H1 (cell line): ENCODE results near the gene EIF3J. TPM values are rescaled to one million over a fixed set of nuclear protein-coding genes. Genes with fewer than 3 reads are reported as not detected.

Experiments used
- CTCF ChIA-PET: fragments of 300-600 bp; sonication (Branson Sonifier 250); formaldehyde crosslinking; loops from one replicate; lab custom pipeline; 2021; ENCODE audit not compliant: partially characterized antibody; lab: Charles Lee
- POLR2A ChIA-PET: fragments of 300-600 bp; sonication (Branson Sonifier 250); formaldehyde crosslinking; loops from one replicate; lab custom pipeline; 2021; ENCODE audit warnings: inconsistent platforms; ENCODE audit not compliant: partially characterized antibody; lab: Charles Lee
- DNase-seq, 2 experiments: peaks; one replicate each; pipeline versions ENCODE4 v3.0.0 to v3.0.0-alpha.2; 2010 to 2022; ENCODE audit warnings: low spot score in 2 of 2, low read depth in 1 of 2, mixed read lengths in 1 of 2
- FAIRE-seq: peaks from 2 replicates; lab custom pipeline; 2011; peaks lifted over from hg19 to GRCh38; lab: Jason Lieb, UNC
- H2AFZ ChIP-seq: 2 replicates; pipeline ENCODE4 v1.8.1; 2012; ENCODE audit warnings: low read length, inconsistent platforms
- H2AK5ac ChIP-seq: 2 replicates; pipeline ENCODE4 v1.6.1; 2013; ENCODE audit warnings: low read depth, low read length
- H2BK120ac ChIP-seq: replicated peaks from 2 replicates; pipeline ENCODE3; 2013; ENCODE audit warnings: low read depth, low read length, inconsistent platforms
- H2BK12ac ChIP-seq: 2 replicates; pipeline ENCODE4 v1.6.1; 2013; ENCODE audit warnings: low read depth, low read length
- H2BK15ac ChIP-seq: 2 replicates; pipeline ENCODE4 v1.6.1; 2013; ENCODE audit warnings: low read length
- H2BK20ac ChIP-seq: 2 replicates; pipeline ENCODE4 v1.6.1; 2013; ENCODE audit warnings: low read length
- H2BK5ac ChIP-seq: 2 replicates; pipeline ENCODE4 v1.6.1; 2013; ENCODE audit warnings: low read depth, low read length
- H3K14ac ChIP-seq: 2 replicates; pipeline ENCODE4 v1.6.1; 2013; ENCODE audit warnings: inconsistent platforms; ENCODE audit not compliant: insufficient read length
- H3K18ac ChIP-seq: 2 replicates; pipeline ENCODE4 v1.6.1; 2013; ENCODE audit warnings: low read length; ENCODE audit errors: extremely low read depth
- H3K23ac ChIP-seq: 2 replicates; pipeline ENCODE4 v1.6.1; 2013; ENCODE audit warnings: inconsistent platforms; ENCODE audit not compliant: insufficient read length
- H3K23me2 ChIP-seq: 2 replicates; pipeline ENCODE4 v1.6.1; 2013; ENCODE audit warnings: low read depth, low read length
- H3K27ac ChIP-seq: 2 replicates; pipeline ENCODE4 v1.6.1; 2011; ENCODE audit warnings: low read depth, low read length, inconsistent platforms
- H3K27me3 ChIP-seq, 4 experiments: replicated peaks in 1 of 4; 1 replicate in 1 of 4; 2 replicates in 3 of 4; pipeline versions ENCODE4 v1.6.1 to v1.8.1; 2011 to 2013; ENCODE audit warnings: low read length in 3 of 4, mild to moderate bottlenecking in 3 of 4, inconsistent platforms in 2 of 4, mixed read lengths in 2 of 4, moderate library complexity in 1 of 4; ENCODE audit not compliant: control insufficient read depth in 3 of 4, insufficient read depth in 3 of 4; ENCODE audit errors: extremely low read depth in 1 of 4
- H3K36me3 ChIP-seq, 4 experiments: 2 replicates each; pipeline versions ENCODE4 v1.6.1 to v1.8.1; 2011 to 2013; ENCODE audit warnings: mild to moderate bottlenecking in 4 of 4, low read length in 3 of 4, moderate library complexity in 2 of 4, control low read depth in 1 of 4, inconsistent platforms in 1 of 4; ENCODE audit not compliant: insufficient read depth in 4 of 4, control insufficient read depth in 2 of 4
- H3K4ac ChIP-seq: replicated peaks from 2 replicates; pipeline ENCODE3; 2013; ENCODE audit warnings: low read length, low read depth, mixed read lengths, inconsistent platforms; ENCODE audit not compliant: insufficient read length
- H3K4me1 ChIP-seq, 4 experiments: replicated peaks in 1 of 4; 1 replicate in 1 of 4; 2 replicates in 3 of 4; pipeline versions ENCODE4 v1.6.1 to v1.8.1; 2011 to 2013; ENCODE audit warnings: low read length in 3 of 4, inconsistent platforms in 2 of 4, mixed read lengths in 1 of 4; ENCODE audit not compliant: insufficient read depth in 4 of 4, control insufficient read depth in 3 of 4
- H3K4me2 ChIP-seq, 2 experiments: 2 replicates each; pipeline versions ENCODE4 v1.6.1 to v1.8.1; 2011 to 2013; ENCODE audit warnings: low read depth in 2 of 2, low read length in 2 of 2, control low read depth in 1 of 2, inconsistent platforms in 1 of 2, mild to moderate bottlenecking in 1 of 2; ENCODE audit not compliant: insufficient read depth in 1 of 2
- H3K4me3 ChIP-seq, 4 experiments: fragments of 200-600, 300-600 bp in 1 of 4; sonication (generic), shearing (Covaris generic), sonication (Bioruptor Twin) in 1 of 4; 2 replicates each; pipeline versions ENCODE4 v1.5.1 to v1.8.1; 2011 to 2016; ENCODE audit warnings: low read length in 4 of 4, low read depth in 3 of 4, control low read depth in 2 of 4, inconsistent platforms in 2 of 4, mild to moderate bottlenecking in 2 of 4, mixed read lengths in 1 of 4, moderate library complexity in 1 of 4; ENCODE audit not compliant: insufficient read depth in 2 of 4; ENCODE audit errors: extremely low read depth in 1 of 4
- H3K56ac ChIP-seq: replicated peaks from 2 replicates; pipeline ENCODE3; 2013; ENCODE audit warnings: low read depth, mild to moderate bottlenecking, mixed read lengths, low read length, inconsistent platforms; ENCODE audit not compliant: insufficient read length
- H3K79me1 ChIP-seq: 2 replicates; pipeline ENCODE4 v1.6.1; 2013; ENCODE audit warnings: low read depth, low read length, control low read depth
- H3K79me2 ChIP-seq, 2 experiments: 2 replicates each; pipeline versions ENCODE4 v1.6.1 to v1.8.1; 2012 to 2013; ENCODE audit warnings: low read length in 2 of 2, mild to moderate bottlenecking in 2 of 2, inconsistent platforms in 1 of 2; ENCODE audit not compliant: insufficient read depth in 2 of 2, control insufficient read depth in 1 of 2
- H3K9ac ChIP-seq, 4 experiments: replicated peaks in 1 of 4; 1 replicate in 1 of 4; 2 replicates in 3 of 4; pipeline versions ENCODE4 v1.6.1 to v1.8.1; 2011 to 2013; ENCODE audit warnings: low read depth in 3 of 4, low read length in 3 of 4, control low read depth in 2 of 4, mild to moderate bottlenecking in 2 of 4, moderate library complexity in 2 of 4, inconsistent platforms in 1 of 4; ENCODE audit errors: extremely low read depth in 1 of 4
- H3K9me3 ChIP-seq, 2 experiments: 2 replicates each; pipeline versions ENCODE4 v1.6.1 to v1.8.1; 2012 to 2013; ENCODE audit warnings: mild to moderate bottlenecking in 2 of 2, moderate library complexity in 2 of 2, control low read depth in 1 of 2, inconsistent platforms in 1 of 2, low read depth in 1 of 2, low read length in 1 of 2, mixed read lengths in 1 of 2; ENCODE audit not compliant: insufficient read depth in 2 of 2
- H4K20me1 ChIP-seq, 2 experiments: replicated peaks in 1 of 2; 2 replicates each; pipeline versions ENCODE3 to v1.8.1; 2011 to 2013; ENCODE audit warnings: inconsistent platforms in 2 of 2, low read length in 2 of 2, mild to moderate bottlenecking in 1 of 2; ENCODE audit not compliant: insufficient read depth in 2 of 2, control insufficient read depth in 1 of 2
- H4K5ac ChIP-seq: 2 replicates; pipeline ENCODE4 v1.6.1; 2013; ENCODE audit warnings: low read length, low read depth, mixed read lengths, inconsistent platforms; ENCODE audit not compliant: insufficient read length
- H4K8ac ChIP-seq: 2 replicates; pipeline ENCODE4 v1.8.0; 2013; ENCODE audit warnings: mild to moderate bottlenecking, moderate library complexity, low read length, inconsistent platforms; ENCODE audit not compliant: insufficient read depth; ENCODE audit errors: extremely low read depth
- H4K91ac ChIP-seq: replicated peaks from 2 replicates; pipeline ENCODE3; 2013; ENCODE audit warnings: low read length, mixed read lengths, inconsistent platforms; ENCODE audit not compliant: insufficient read length
- ASH2L ChIP-seq: fragments of 200-600, 300-600 bp; sonication (generic); IDR thresholded peaks from one replicate; pipeline ENCODE4 v1.7.1; 2017; ENCODE audit warnings: low read length
- ATF2 ChIP-seq: IDR thresholded peaks from 2 replicates; pipeline ENCODE4 v1.6.1; 2012; ENCODE audit warnings: low read length, inconsistent platforms
- BRCA1 ChIP-seq: IDR thresholded peaks from 2 replicates; pipeline ENCODE4 v1.6.1; 2012; ENCODE audit warnings: low read depth, low read length, improper control_type of control experiment
- CEBPB ChIP-seq: IDR thresholded peaks from 2 replicates; pipeline ENCODE4 v1.6.1; 2012; ENCODE audit warnings: low read depth, low read length
- CHD2 ChIP-seq: IDR thresholded peaks from 2 replicates; pipeline ENCODE4 v1.6.1; 2012; ENCODE audit warnings: low read length, improper control_type of control experiment
- CTBP2 ChIP-seq: IDR thresholded peaks from 2 replicates; pipeline ENCODE4 v1.7.0; 2011; ENCODE audit warnings: borderline replicate concordance, mild to moderate bottlenecking, moderate library complexity, mixed read lengths, low read length; ENCODE audit not compliant: insufficient read depth, insufficient read length
- EP300 ChIP-seq, 2 experiments: IDR thresholded peaks; 1 replicate in 1 of 2; 2 replicates in 1 of 2; pipeline ENCODE4 v1.6.1; 2011 to 2012; ENCODE audit warnings: low read depth in 2 of 2, low read length in 2 of 2, mild to moderate bottlenecking in 2 of 2, borderline replicate concordance in 1 of 2, inconsistent platforms in 1 of 2, moderate library complexity in 1 of 2
- JUN ChIP-seq: IDR thresholded peaks from 2 replicates; pipeline ENCODE4 v1.6.1; 2011; ENCODE audit warnings: low read depth, mild to moderate bottlenecking, improper control_type of control experiment, low read length
- JUND ChIP-seq: IDR thresholded peaks from 2 replicates; pipeline ENCODE4 v1.6.1; 2011; ENCODE audit warnings: mild to moderate bottlenecking, improper control_type of control experiment, low read length
- KDM4A ChIP-seq: IDR thresholded peaks from one replicate; pipeline ENCODE4 v1.7.1; 2012; ENCODE audit warnings: low read depth, mild to moderate bottlenecking, moderate library complexity, low read length, inconsistent platforms; ENCODE audit not compliant: severe bottlenecking
- PHF8 ChIP-seq: fragments of 200-600 bp; sonication (generic); conservative IDR thresholded peaks from 2 replicates; pipeline ENCODE4 v1.7.1; 2012; ENCODE audit warnings: low read depth, mild to moderate bottlenecking, inconsistent platforms, low read length, moderate library complexity
- RBBP5 ChIP-seq: IDR thresholded peaks from 2 replicates; pipeline ENCODE4 v1.7.1; 2012; ENCODE audit warnings: low read depth, mild to moderate bottlenecking, inconsistent platforms, low read length, moderate library complexity, borderline replicate concordance
- RFX5 ChIP-seq: IDR thresholded peaks from 2 replicates; pipeline ENCODE4 v1.6.1; 2011; ENCODE audit warnings: low read depth, low read length, improper control_type of control experiment, borderline replicate concordance
- WGBS, 2 experiments: shearing (Covaris generic) in 1 of 2; methylation state at CpG; one replicate each; pipeline versions ENCODE4 v1.1.6 to v1.1.7; 2013 to 2015; ENCODE audit warnings: low lambda C conversion rate in 2 of 2, mixed read lengths in 2 of 2, inconsistent platforms in 1 of 2, low coverage in 1 of 2, missing lambda C conversion rate in 1 of 2; ENCODE audit not compliant: insufficient replicate concordance in 2 of 2, insufficient coverage in 1 of 2, insufficient read length in 1 of 2; ENCODE audit errors: extremely low coverage in 1 of 2, missing lambda C conversion rate in 1 of 2; 5-methylcytosine and 5-hydroxymethylcytosine counted together
- polyA plus RNA-seq, 7 experiments: library from polyadenylated mRNA; depleted of rRNA in 3 of 7; stranded (reverse) in 5 of 7; unstranded in 2 of 7; fragments of >200 nt in 5 of 7; fragments of 200-250 nt in 2 of 7; gene quantifications; 1 replicate in 5 of 7; 2 replicates in 1 of 7; 4 replicates in 1 of 7; pipeline versions ENCODE4 v1.2.1 to v1.2.3, GENCODE V29; 2011 to 2013; ENCODE audit warnings: missing spikeins in 2 of 7, mixed read lengths in 2 of 7
- total RNA-seq: library from RNA; stranded (reverse); fragmentation: NEBNext Ultra II Directional; extraction: Animal tissue kit (Norgen Biotek cat#: 25700); gene quantifications from 2 replicates; pipeline ENCODE4 v1.2.1, GENCODE V29; 2021

EIF3J gene
- total and polyA plus RNA-seq, 2 of the 8 experiments (the other 6 are each of a cell fraction or from before 2014, with no cell fraction given) = 26.8 to 119 TPM

GRCh38 chr15:44527241-44527640 lies 9.7 kb upstream of the EIF3J start:
- DNase-seq (no peak), FAIRE-seq (no peak)
- H3K23ac ChIP-seq = no peak overlapping the region
- H3K4me1 ChIP-seq = no peaks in the 10 kb centered on the region
- ChIA-PET CTCF (interaction anchor here (0.6 to 2.4 kb wide), 2 partner anchors 19 to 117 kb away, joined by 4 to 6 read pairs; no protein-coding TSS in a partner anchor), POLR2A (interaction anchor here (0.8 kb wide), 1 partner anchor 10 kb away, joined by 3 read pairs; the partner anchor contains the start of gene EIF3J)
- WGBS, 2 experiments = 87% methylated on average over 2 of the region's 2 CpGs; no CpG with 5 or more reads in 1 of the 2 experiments
- no peak overlapping the region for H2BK5ac ChIP-seq
- H4K8ac ChIP-seq = no peak overlapping the region
- no peak overlapping the region for H2BK120ac ChIP-seq
- H3K4me2 ChIP-seq = no peak overlapping the region
- H4K20me1 ChIP-seq = no peaks in the 10 kb centered on the region
- no peak overlapping the region for H3K14ac ChIP-seq
- no peak overlapping the region for H2BK15ac ChIP-seq
- H3K23me2 ChIP-seq = no peaks in the 10 kb centered on the region
- H3K27ac ChIP-seq = no peak overlapping the region
- H3K4me3 ChIP-seq = no peak overlapping the region
- H3K56ac ChIP-seq = no peak overlapping the region
- H3K18ac ChIP-seq = no peak overlapping the region
- no peaks in the 10 kb centered on the region for H3K27me3 ChIP-seq
- no peak overlapping the region for H2AFZ ChIP-seq
- no peak overlapping the region for H2BK12ac ChIP-seq
- H4K91ac ChIP-seq = no peak overlapping the region
- H3K9me3 ChIP-seq = no peaks in the 10 kb centered on the region
- peaks cover 0 to 31% (median 12%) of the 10 kb centered on the region in 4 experiments; a peak in 7 of 8 replicates for H3K36me3 ChIP-seq
- no peak overlapping the region for H3K4ac ChIP-seq
- no peak overlapping the region for H2AK5ac ChIP-seq
- H2BK20ac ChIP-seq = no peak overlapping the region
- H3K79me1 ChIP-seq = no peaks in the 10 kb centered on the region
- H3K79me2 ChIP-seq = no peaks in the 10 kb centered on the region
- H3K9ac ChIP-seq = no peak overlapping the region
- H4K5ac ChIP-seq = no peak overlapping the region
- TF ChIP-seq EP300 (IDR thresholded peaks at IDR 0.05; ENCODE audit: borderline replicate concordance in 1 of 2, low read depth in 2 of 2, low read length in 2 of 2) (no peak), KDM4A (no peak), RBBP5 (no peak), CHD2 (no peak), CEBPB (no peak), JUN (no peak), CTBP2 (no peak), BRCA1 (no peak), ASH2L (no peak), JUND (no peak), ATF2 (no peak), RFX5 (no peak), PHF8 (no peak)
